ENCODE results near the gene SLC6A8. TPM values are rescaled to one million over a fixed set of nuclear protein-coding genes. Genes with fewer than 3 reads are reported as not detected.

Gene SLC6A8
- total and polyA plus RNA-seq, 2 donors (not counting 3 experiments of a cell fraction or from before 2014, with no cell fraction given): 22.7 to 23.6 TPM

GRCh38 chrX:153671589-153672530 lies 15.9 kb upstream of the SLC6A8 start:
- FAIRE-seq (no peak), DNase-seq (ENCODE audit: low read depth, low spot score) (no peak)
- Histone ChIP-seq H4K20me1 (replicated peaks; ENCODE audit: control insufficient read depth, extremely low read depth, insufficient read depth, low read length) (no peaks in the 10 kb centered on the region), H3K9me3 (replicated peaks; ENCODE audit: control insufficient read depth, insufficient read depth, low read length) (no peaks in the 10 kb centered on the region), H3K36me3 (ENCODE audit: control insufficient read depth in 2 of 2, extremely low read depth in 1 of 2, insufficient read depth in 2 of 2, low read length in 2 of 2) (no peaks in the 10 kb centered on the region), H3K4me2 (ENCODE audit: insufficient read depth, low read length) (no peak overlapping the region), H3K4me1 (ENCODE audit: control insufficient read depth, extremely low read depth, insufficient read depth, low read length) (no peaks in the 10 kb centered on the region), H3K4me3 (replicated peaks in 1 of 3; ENCODE audit: insufficient read depth in 1 of 3, low read depth in 1 of 3, low read length in 3 of 3) (no peak overlapping the region), H3K9me1 (replicated peaks; ENCODE audit: control insufficient read depth, extremely low read depth, insufficient read depth, low read length) (no peaks in the 10 kb centered on the region), H3K27me3 (ENCODE audit: control insufficient read depth in 2 of 2, insufficient read depth in 2 of 2, low read length in 2 of 2) (peaks cover 5 to 12% of the 10 kb centered on the region in 2 experiments), H2AFZ (ENCODE audit: low read depth, low read length) (no peak overlapping the region), H3K27ac (ENCODE audit: insufficient read depth, low read depth, low read length) (no peak overlapping the region), H3K9ac (replicated peaks; ENCODE audit: extremely low read depth, insufficient read depth, low read length) (no peak overlapping the region), H3K79me2 (ENCODE audit: control insufficient read depth, insufficient read depth, low read length) (no peaks in the 10 kb centered on the region)
- intact Hi-C loops (cut with micrococcal nuclease): no loop called here
- dilution Hi-C loops (cut with MboI; ENCODE audit: extremely low pct_ligation_motif_present, low sequenced_read_pairs): no loop called here
- ChIA-PET CTCF (interaction anchor here (1.2 to 6.8 kb wide), 3 partner anchors 12 to 118 kb away, joined by 5 to 89 read pairs (median 18); no protein-coding TSS in a partner anchor), POLR2A (no interaction called here)
- no peak for TF ChIP-seq POLR2AphosphoS5 (IDR thresholded peaks at IDR 0.05; ENCODE audit: insufficient read depth, low read depth, low read length)
- no peak for TF ChIP-seq FOS (IDR thresholded peaks at IDR 0.05; ENCODE audit: borderline replicate concordance, insufficient read depth, low read length)
- no peak for TF ChIP-seq EZH2 (IDR thresholded peaks at IDR 0.05; ENCODE audit: borderline replicate concordance, low read depth, low read length, severe bottlenecking)
- no peak for TF ChIP-seq CTCF (IDR thresholded peaks at IDR 0.05; ENCODE audit: extremely low read depth in 1 of 2, insufficient read depth in 1 of 2, low read depth in 1 of 2, low read length in 2 of 2)
- TF ChIP-seq MAX (IDR thresholded peaks at IDR 0.05; ENCODE audit: insufficient read depth, insufficient read length): no peak
- no peak for TF ChIP-seq JUN (IDR thresholded peaks at IDR 0.05; ENCODE audit: borderline replicate concordance, insufficient read depth, insufficient read length, low read depth)
- TF ChIP-seq MYC (IDR thresholded peaks at IDR 0.05; ENCODE audit: low read depth, low read length): no peak
- no peak for TF ChIP-seq GATA2 (IDR thresholded peaks at IDR 0.05; ENCODE audit: insufficient read depth, insufficient read length, low read depth, low read length)
- BruUV-seq (replicated peaks): no TSS peak
